GM19238 (cell line): Measurements from ENCODE around the gene GGTLC1.

Source experiments
- DNase-seq: peaks from one replicate; pipeline ENCODE4 v3.0.0; 2011; ENCODE audit warnings: low spot score; ENCODE audit not compliant: insufficient read length

GGTLC1 gene

DNA sequence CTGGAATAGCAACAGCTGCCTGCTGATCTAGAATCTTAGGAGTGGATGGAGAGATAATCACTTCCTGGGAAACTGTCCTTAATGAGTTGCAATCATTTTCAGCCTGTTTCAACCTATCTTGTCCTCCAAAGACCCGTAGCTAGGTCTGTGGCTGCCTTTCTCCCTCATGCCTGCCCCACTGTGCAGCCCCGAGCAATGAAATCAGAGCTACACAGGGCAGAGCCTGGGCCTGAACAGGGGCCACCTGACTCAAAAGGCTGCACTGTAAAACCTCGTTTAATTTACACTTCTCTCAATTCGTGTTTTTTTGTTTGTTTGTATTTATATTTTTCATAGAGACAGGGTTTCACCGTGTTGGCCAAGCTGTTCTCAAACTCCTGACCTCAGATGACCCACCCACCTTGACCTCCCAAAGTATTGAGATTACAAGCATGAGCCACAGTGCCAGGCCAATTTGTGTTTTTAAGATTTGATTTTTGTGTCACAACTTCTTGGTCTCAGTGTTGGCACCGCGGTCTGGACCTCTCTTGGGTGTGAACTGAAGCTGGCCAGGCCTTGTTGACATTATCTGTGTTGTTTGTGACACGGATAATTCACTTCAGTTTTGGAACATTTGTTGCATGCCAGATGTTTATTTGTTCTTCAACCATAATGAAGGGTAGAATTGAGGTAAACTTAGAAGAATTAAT lies 21.5 kb downstream of the GGTLC1 start:
- DNase-seq: no peak

GRCh38 chr20:23966298-23966697 lies 22.3 kb downstream of the GGTLC1 start:
- no peak for DNase-seq

DNA sequence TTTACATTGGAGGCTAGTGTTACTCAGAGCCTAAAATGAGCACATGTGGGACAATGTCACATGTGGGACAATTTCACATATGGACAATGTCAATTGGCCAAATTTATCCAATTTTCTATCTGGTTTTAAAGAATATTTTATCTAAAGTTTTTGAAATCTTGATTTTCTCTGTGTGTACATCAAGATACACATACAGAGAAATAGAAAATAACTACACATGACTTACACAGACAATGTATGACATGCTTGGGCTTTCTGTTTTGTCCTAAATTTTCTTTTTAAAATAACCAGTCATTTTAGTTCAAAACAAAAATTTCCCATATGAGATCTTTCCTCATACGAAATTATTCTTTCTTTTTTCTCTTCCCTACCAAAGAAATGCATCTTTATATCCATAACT lies 24.6 kb downstream of the GGTLC1 start:
- no peak for DNase-seq

- DNase-seq: no peak
Measured at GRCh38 chr20:23962272-23962671, 26.3 kb downstream of the GGTLC1 start.

DNA sequence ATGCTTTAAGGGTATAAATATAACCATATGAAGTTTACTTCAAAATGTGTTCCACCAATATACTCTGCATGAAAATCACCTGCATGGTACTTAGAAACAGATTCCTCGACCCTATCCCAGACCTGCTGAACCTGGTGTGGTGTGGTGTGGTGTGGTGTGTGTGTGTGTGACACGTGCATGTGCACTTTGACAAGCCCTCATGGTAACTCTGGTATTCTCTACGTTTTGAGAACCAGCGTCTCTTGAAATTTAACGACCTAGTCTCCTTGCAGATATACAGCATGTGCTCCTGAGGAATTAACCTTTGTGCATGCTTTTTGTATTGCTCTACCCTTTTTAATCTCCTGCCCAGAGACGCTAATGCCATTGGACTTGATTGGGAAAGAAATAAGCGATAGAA lies 29.5 kb downstream of the GGTLC1 start:
- no peak for DNase-seq

DNA sequence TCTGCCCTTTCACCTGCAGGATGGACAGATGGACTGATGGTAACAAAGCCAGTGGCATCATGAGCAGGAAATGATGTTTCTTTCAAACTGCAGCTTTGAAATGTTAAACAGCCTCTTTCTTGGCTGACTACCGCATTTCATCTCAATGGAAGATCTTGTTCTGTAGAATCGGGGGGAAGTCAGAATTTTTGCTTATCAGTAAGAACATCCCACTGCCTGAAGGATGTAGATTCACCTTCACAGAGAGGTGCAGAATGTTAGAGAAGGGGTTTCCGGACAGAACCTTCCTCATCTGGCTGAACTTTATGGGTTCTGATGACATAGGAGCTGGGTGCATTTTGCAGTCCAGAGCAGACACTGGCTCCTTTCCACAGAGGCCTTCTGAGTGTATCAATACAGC lies 32.7 kb downstream of the GGTLC1 start:
- DNase-seq: no peak

- DNase-seq: no peak
Measured at GRCh38 chr20:23954008-23954745, 34.4 kb downstream of the GGTLC1 start.

GRCh38 chr20:23946206-23946605 lies 42.4 kb downstream of the GGTLC1 start:
- DNase-seq: no peak

DNA sequence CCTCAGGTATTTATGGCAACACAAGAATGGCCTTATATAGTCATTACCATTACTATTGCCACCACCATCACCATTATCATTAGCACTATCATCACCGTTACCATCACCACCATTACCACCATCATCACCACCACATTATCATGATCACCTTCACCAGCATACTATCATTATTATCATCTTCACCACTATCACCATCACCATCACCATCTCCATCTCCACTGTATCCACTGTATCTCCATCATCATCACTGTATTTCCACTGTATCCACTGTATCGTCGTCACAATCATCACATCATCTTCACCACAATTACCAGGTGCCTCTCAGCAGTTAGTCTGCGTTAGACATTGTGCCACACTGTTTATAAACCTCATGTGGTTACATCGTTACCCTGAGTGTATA lies 45.3 kb downstream of the GGTLC1 start:
- no peak for DNase-seq

- DNase-seq: no peak
Measured at GRCh38 chr20:23939641-23940040, 48.9 kb downstream of the GGTLC1 start.

- no peak for DNase-seq
Measured at GRCh38 chr20:23939063-23939462, 49.5 kb downstream of the GGTLC1 start.

DNA sequence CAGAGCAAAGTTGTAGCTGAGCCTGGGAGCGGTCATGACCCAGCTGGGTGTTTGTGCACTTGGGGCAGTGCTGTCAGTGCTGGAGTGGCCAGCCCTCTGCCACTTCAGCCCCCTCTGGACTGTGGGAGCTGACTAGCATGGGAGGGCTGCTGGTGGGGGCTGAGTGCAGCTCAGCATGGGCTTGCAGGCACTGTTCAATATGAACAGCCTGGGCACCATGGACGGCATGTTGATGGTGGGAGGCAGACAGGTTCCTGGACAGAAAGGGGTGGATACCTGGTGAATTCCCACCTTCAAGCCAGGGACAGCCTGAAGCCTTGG lies 50.5 kb downstream of the GGTLC1 start:
- no peak for DNase-seq

DNA sequence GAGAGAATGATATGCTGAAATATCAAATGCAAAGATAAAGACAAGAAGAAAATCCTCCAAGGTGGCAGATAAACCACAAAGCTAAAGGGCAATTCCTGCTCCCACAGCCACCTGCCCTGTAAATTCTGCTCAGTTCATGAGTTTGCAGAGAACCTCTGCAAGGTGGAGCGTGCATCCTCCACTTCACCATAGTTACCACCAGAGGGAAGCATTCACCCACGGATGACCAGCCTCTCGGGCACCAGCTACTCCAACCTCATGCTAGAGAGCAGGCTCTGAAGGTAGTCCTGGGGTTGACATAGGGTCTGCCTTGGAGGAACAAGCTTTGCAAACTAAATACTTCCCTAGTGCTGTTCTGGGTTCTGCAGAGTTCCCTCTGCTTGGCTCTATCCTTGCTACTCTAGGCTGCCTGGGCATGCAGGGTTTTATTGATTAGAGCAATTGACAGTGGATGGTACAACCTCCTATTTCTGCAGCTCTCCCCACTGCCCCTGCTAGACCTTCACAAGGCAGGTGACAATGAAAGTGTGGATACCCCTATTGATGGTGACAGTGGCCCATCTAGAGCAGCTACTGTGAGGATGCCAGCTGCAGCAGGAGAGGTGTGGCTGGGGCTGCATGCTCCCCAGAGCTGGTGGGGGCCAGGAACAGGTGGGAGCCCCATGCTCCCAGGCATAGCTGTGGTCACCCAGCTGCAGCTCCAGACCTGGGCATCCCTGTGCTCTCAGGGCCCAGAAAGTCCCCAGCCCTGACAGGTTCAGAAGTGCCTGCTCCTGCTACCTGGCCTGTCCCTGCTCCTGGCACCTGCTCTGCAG lies 51.1 kb downstream of the GGTLC1 start:
- DNase-seq: peak; percentile 9
